GM12878 (cell line): ENCODE results near the gene TTC39C. TPM values are rescaled to one million over a fixed set of nuclear protein-coding genes. Genes with fewer than 3 reads are reported as not detected.

Source experiments
- ATAC-seq: fragments of 200-7000 bp; cut with Tn5 transposase; 3 replicates; pipeline ENCODE4 v1.9.1; 2020; ENCODE audit warnings: mild to moderate bottlenecking, moderate library complexity
- BruUV-seq: library from RNA; stranded (reverse); fragments of 400-500 nt; replicated peaks from 2 replicates; lab custom pipeline; 2021; lab: Mats Ljungman, UMichigan
- CTCF ChIA-PET: fragments of 300-600 bp; sonication (Branson Sonifier 250); formaldehyde crosslinking; extraction: SDS; loops from one replicate; lab custom pipeline; 2021; ENCODE audit warnings: inconsistent platforms; lab: Yijun Ruan, JAX
- POLR2A ChIA-PET: fragments of 350-600 bp; formaldehyde crosslinking; extraction: SDS; loops from one replicate; lab custom pipeline; 2021; ENCODE audit warnings: inconsistent platforms; lab: Charles Lee
- RAD21 ChIA-PET: fragments of 300-600 bp; sonication (Branson Sonifier 250); formaldehyde crosslinking; loops from one replicate; lab custom pipeline; 2023; ENCODE audit warnings: antibody characterized with exemption; ENCODE audit not compliant: unreplicated experiment; lab: Charles Lee
- SMC1A ChIA-PET: fragments of 300-600 bp; sonication (Branson Sonifier 250); formaldehyde crosslinking; loops from one replicate; lab custom pipeline; 2023; ENCODE audit not compliant: unreplicated experiment, uncharacterized antibody; lab: Charles Lee
- DNase-seq: peaks from one replicate; pipeline ENCODE4 v3.0.0-alpha.2; 2011; ENCODE audit warnings: low read depth, low spot score
- FAIRE-seq: peaks from 3 replicates; lab custom pipeline; 2011; peaks lifted over from hg19 to GRCh38; lab: Jason Lieb, UNC
- H2AFZ ChIP-seq: 2 replicates; pipeline ENCODE4 v1.6.0; 2011; ENCODE audit warnings: low read depth, low read length, control low read depth; ENCODE audit not compliant: control insufficient read depth
- H3K27ac ChIP-seq: 2 replicates; pipeline ENCODE4 v1.5.1; 2011; ENCODE audit warnings: control low read depth; ENCODE audit not compliant: control insufficient read depth, insufficient read depth
- H3K27me3 ChIP-seq, 2 experiments: replicated peaks in 1 of 2; 2 replicates each; pipeline versions ENCODE4 v1.6.0 to v1.6.1; 2011; ENCODE audit warnings: low read length in 1 of 2; ENCODE audit not compliant: control insufficient read depth in 2 of 2, insufficient read depth in 2 of 2
- H3K36me3 ChIP-seq, 2 experiments: 2 replicates each; pipeline ENCODE4 v1.5.1; 2011; ENCODE audit warnings: low read length in 1 of 2; ENCODE audit not compliant: control insufficient read depth in 2 of 2, insufficient read depth in 2 of 2
- H3K4me1 ChIP-seq: 2 replicates; pipeline ENCODE4 v1.6.1; 2011; ENCODE audit warnings: mild to moderate bottlenecking, low read length, moderate library complexity, mixed read lengths; ENCODE audit not compliant: control insufficient read depth, insufficient read depth
- H3K4me2 ChIP-seq: 2 replicates; pipeline ENCODE4 v1.6.0; 2011; ENCODE audit warnings: control low read depth; ENCODE audit not compliant: control insufficient read depth, insufficient read depth
- H3K4me3 ChIP-seq: fragments of 200-600 bp; sonication (generic); 2 replicates; pipeline ENCODE4 v1.5.1; 2016
- H3K79me2 ChIP-seq: 2 replicates; pipeline ENCODE4 v1.6.0; 2011; ENCODE audit warnings: low read length; ENCODE audit not compliant: control insufficient read depth, insufficient read depth
- H3K9ac ChIP-seq: 2 replicates; pipeline ENCODE4 v1.8.0; 2011; ENCODE audit warnings: low read length, control low read depth, mixed read lengths; ENCODE audit not compliant: control insufficient read depth, insufficient read depth
- H3K9me3 ChIP-seq: replicated peaks from 3 replicates; pipeline ENCODE4 v1.5.1; 2011; ENCODE audit warnings: mild to moderate bottlenecking, low read length; ENCODE audit not compliant: control insufficient read depth, insufficient read depth
- H4K20me1 ChIP-seq: 2 replicates; pipeline ENCODE4 v1.6.0; 2011; ENCODE audit not compliant: control insufficient read depth, insufficient read depth
- ATF7 ChIP-seq: fragments of 450-650 bp; IDR thresholded peaks from 2 replicates; pipeline ENCODE4 v1.6.1; 2016; ENCODE audit warnings: low read depth, mild to moderate bottlenecking
- GATAD2B ChIP-seq: fragments of 450-650 bp; conservative IDR thresholded peaks from 2 replicates; pipeline ENCODE4 v1.6.1; 2017; ENCODE audit warnings: low read depth, mild to moderate bottlenecking, moderate library complexity
- IKZF2 ChIP-seq, 2 experiments: fragments of 450-650 bp; IDR thresholded peaks; 2 replicates each; pipeline ENCODE4 v1.6.1; 2017; ENCODE audit warnings: mild to moderate bottlenecking in 2 of 2, moderate library complexity in 2 of 2
- MYB ChIP-seq: fragments of 150-350 bp; IDR thresholded peaks from 2 replicates; pipeline ENCODE4 v1.6.1; 2014; ENCODE audit warnings: mild to moderate bottlenecking, low read depth, low read length, borderline replicate concordance
- NBN ChIP-seq: fragments of 450-650 bp; IDR thresholded peaks from 2 replicates; pipeline ENCODE4 v1.6.1; 2016
- POU2F2 ChIP-seq: IDR thresholded peaks from 3 replicates; pipeline ENCODE4 v1.6.1; 2011; ENCODE audit warnings: low read depth, mild to moderate bottlenecking, low read length, borderline replicate concordance
- RFX5 ChIP-seq: IDR thresholded peaks from 2 replicates; pipeline ENCODE4 v1.6.1; 2011; ENCODE audit warnings: low read depth, low read length, improper control_type of control experiment
- RUNX3 ChIP-seq: IDR thresholded peaks from 2 replicates; pipeline ENCODE4 v1.6.1; 2012; ENCODE audit warnings: low read length, inconsistent platforms
- STAT3 ChIP-seq: IDR thresholded peaks from 2 replicates; pipeline ENCODE4 v1.6.1; 2011; ENCODE audit warnings: low read depth, low read length, improper control_type of control experiment
- WGBS: methylation state at CpG from one replicate; pipeline ENCODE4 v1.1.6; 2016; ENCODE audit warnings: low lambda C conversion rate; ENCODE audit not compliant: insufficient replicate concordance, insufficient coverage; ENCODE audit errors: missing lambda C conversion rate; 5-methylcytosine and 5-hydroxymethylcytosine counted together
- in situ Hi-C: fragments of 300-500 bp; cut with MboI; formaldehyde crosslinking; loops from 9 replicates; pipeline ENCODE4 v1.14.3; 2018; ENCODE audit warnings: mixed read lengths
- intact Hi-C: fragments of 100-400 bp; cut with micrococcal nuclease; formaldehyde crosslinking; loops from one replicate; pipeline ENCODE4 v1.14.2; 2022; ENCODE audit not compliant: unreplicated experiment
- polyA plus RNA-seq, 11 experiments: library from polyadenylated mRNA; depleted of rRNA in 4 of 11; unstranded in 6 of 11; stranded (reverse) in 5 of 11; fragments of >200 nt; fragmentation: Nextera tagmentation in 4 of 11; fragmentation: Illumina TruSeq in 1 of 11; extraction: Ambion mirVana in 4 of 11; extraction: Trizol in 1 of 11; gene quantifications; 1 replicate in 1 of 11; 2 replicates in 10 of 11; pipeline versions ENCODE4 v1.2.1 to v1.2.3, GENCODE V29; 2011 to 2016; ENCODE audit warnings: inconsistent platforms in 2 of 11, missing spikeins in 2 of 11, low read depth in 1 of 11
- total RNA-seq, 4 experiments: library from RNA; depleted of rRNA in 3 of 4; stranded (reverse); fragments of >200 nt in 3 of 4; fragmentation: Illumina TruSeq in 1 of 4; extraction: Trizol in 1 of 4; gene quantifications; 2 replicates each; pipeline versions ENCODE4 v1.2.1 to v1.2.3, GENCODE V29; 2013 to 2021

The TTC39C gene
- total and polyA plus RNA-seq, 10 of the 15 experiments (the other 5 are each of a cell fraction or from before 2014, with no cell fraction given), result 21.1 to 91.0 (median 64.8) TPM

GRCh38 chr18:24055009-24055804 lies 40.7 kb downstream of the TTC39C start:
- BruUV-seq, result no TSS peak
- POLR2A ChIA-PET, result interaction anchor here (0.9 kb wide), 1 partner anchor 15 kb away, joined by 3 read pairs; no protein-coding TSS in a partner anchor
- no peaks in the 10 kb centered on the region for H3K27me3 ChIP-seq
- CTCF ChIA-PET, result interaction anchor here (1.0 to 1.4 kb wide), 4 partner anchors 15 to 88 kb away, joined by 3 to 5 read pairs (median 4); no protein-coding TSS in a partner anchor
- H3K4me3 ChIP-seq, result no peak overlapping the region
- H3K27ac ChIP-seq, result no peak overlapping the region
- H3K9me3 ChIP-seq, result 0 out of 3 replicates have a peak, but pooled peaks cover 5% of the 10 kb centered on the region
- SMC1A ChIA-PET, result interaction anchor here (0.8 to 2.0 kb wide), 13 partner anchors 10 to 129 kb away, joined by 3 to 5 read pairs (median 4); no protein-coding TSS in a partner anchor
- no peak overlapping the region for H3K9ac ChIP-seq
- FAIRE-seq (no peak), DNase-seq (no peak), ATAC-seq (peak; percentile 63)
- H3K4me1 ChIP-seq, result peaks cover 40% of the 10 kb centered on the region
- WGBS, result 3% methylated on average over 3 of the region's 3 CpGs
- in situ Hi-C loops, result no loop called here
- H4K20me1 ChIP-seq, result no peaks in the 10 kb centered on the region
- RAD21 ChIA-PET, result interaction anchor here (0.7 to 1.5 kb wide), 2 partner anchors 38 to 353 kb away, joined by 3 to 7 read pairs; no protein-coding TSS in a partner anchor
- no peaks in the 10 kb centered on the region for H3K36me3 ChIP-seq
- peak; percentile 17 to 24; a peak in 2 of 4 replicates for TF ChIP-seq IKZF2 (IDR thresholded peaks at IDR 0.05)
- no peak for TF ChIP-seq GATAD2B
- peak; percentile 43; the same call in 2 of the 3 replicates for TF ChIP-seq POU2F2
- TF ChIP-seq RUNX3, result peak; percentile 54
- 0 out of 2 replicates have a peak, but pooled peaks have one; percentile 17 for TF ChIP-seq ATF7
- peak; percentile 75; the same call in 1 of the 2 replicates for TF ChIP-seq RFX5
- no peak for TF ChIP-seq STAT3
- TF ChIP-seq MYB, result no peak
- TF ChIP-seq NBN, result no peak
- peaks cover 56% of the 10 kb centered on the region for H3K79me2 ChIP-seq
- H2AFZ ChIP-seq, result no peak overlapping the region
- intact Hi-C loops, result no loop called here
- peak overlapping the region; percentile 62 for H3K4me2 ChIP-seq
